LoVo (cell line): ENCODE results near the gene PEX26.
"Not testable (repeated sequence)": the region's sequence is repeated elsewhere in the genome, so short reads cannot be mapped to it uniquely, and the experiment has no call there.

Source experiments
- DNase-seq: peaks from one replicate; pipeline ENCODE4 v3.0.0-alpha.2; 2016; ENCODE audit warnings: low spot score

The PEX26 gene

GRCh38 chr22:18071307-18071967, 6.4 kb upstream of the PEX26 start:
- DNase-seq = not testable (repeated sequence)

GRCh38 chr22:18071968-18072310, 5.9 kb upstream of the PEX26 start:
- DNase-seq = no peak

- DNase-seq = no peak
These were observed 4.3 kb upstream of the PEX26 start for GRCh38 chr22:18073467-18073866.

- not testable (repeated sequence) for DNase-seq
These were observed 3.9 kb upstream of the PEX26 start for GRCh38 chr22:18073927-18074326.

- DNase-seq = no peak
These were observed 2.6 kb upstream of the PEX26 start for GRCh38 chr22:18075101-18075719.

GRCh38 chr22:18075720-18076497, 1.9 kb upstream of the PEX26 start:
- DNase-seq = peak; percentile 80

GRCh38 chr22:18077087-18077638, 627 bp upstream of the PEX26 start:
- no peak for DNase-seq

- DNase-seq = peak; percentile 52
These were observed 695 bp downstream of the PEX26 start for GRCh38 chr22:18078329-18079041.

- DNase-seq = no peak
These were observed 2.0 kb downstream of the PEX26 start for GRCh38 chr22:18079706-18080233.

GRCh38 chr22:18081416-18081815, 3.6 kb downstream of the PEX26 start:
- DNase-seq = no peak

GRCh38 chr22:18082467-18082866, 4.7 kb downstream of the PEX26 start:
- DNase-seq = no peak

GRCh38 chr22:18083406-18083805, 5.6 kb downstream of the PEX26 start:
- DNase-seq = no peak

GRCh38 chr22:18085188-18085587, 7.4 kb downstream of the PEX26 start:
- DNase-seq = peak; percentile 70

- no peak for DNase-seq
These were observed 9.6 kb downstream of the PEX26 start for GRCh38 chr22:18087350-18087855.

- DNase-seq = no peak
These were observed 11.2 kb downstream of the PEX26 start for GRCh38 chr22:18088825-18089568.

- DNase-seq = no peak
These were observed 12.5 kb downstream of the PEX26 start for GRCh38 chr22:18090286-18090685.

- DNase-seq = no peak
These were observed 13.7 kb downstream of the PEX26 start for GRCh38 chr22:18091478-18091877.

- DNase-seq = peak; percentile 75
These were observed 14.2 kb downstream of the PEX26 start for GRCh38 chr22:18091916-18092526.

GRCh38 chr22:18093661-18094060, 15.9 kb downstream of the PEX26 start:
- DNase-seq = no peak

GRCh38 chr22:18095101-18095805, 17.5 kb downstream of the PEX26 start:
- no peak for DNase-seq
